Thyroid gland (tissue), 4 donors: Measurements from ENCODE around the gene IFI27L1.

Experiments
- POLR2A ChIP-seq, 2 donors: fragments of 450-650 bp; IDR thresholded peaks; one replicate each; pipeline ENCODE4 v1.6.1; 2017; ENCODE audit warnings: antibody characterized with exemption in 2 of 2, mild to moderate bottlenecking in 2 of 2, moderate library complexity in 1 of 2
- TF ChIP-seq, protein P1 (sequence below), 6 experiments: fragments of 200-600 bp in 3 of 6; fragments of 450-650 bp in 3 of 6; sonication (generic) in 3 of 6; IDR thresholded peaks; one replicate each; pipeline ENCODE4 v1.5.1; 2016 to 2019; ENCODE audit warnings: antibody characterized with exemption in 6 of 6, mild to moderate bottlenecking in 2 of 6, inconsistent platforms in 1 of 6, moderate library complexity in 1 of 6

DNA sequence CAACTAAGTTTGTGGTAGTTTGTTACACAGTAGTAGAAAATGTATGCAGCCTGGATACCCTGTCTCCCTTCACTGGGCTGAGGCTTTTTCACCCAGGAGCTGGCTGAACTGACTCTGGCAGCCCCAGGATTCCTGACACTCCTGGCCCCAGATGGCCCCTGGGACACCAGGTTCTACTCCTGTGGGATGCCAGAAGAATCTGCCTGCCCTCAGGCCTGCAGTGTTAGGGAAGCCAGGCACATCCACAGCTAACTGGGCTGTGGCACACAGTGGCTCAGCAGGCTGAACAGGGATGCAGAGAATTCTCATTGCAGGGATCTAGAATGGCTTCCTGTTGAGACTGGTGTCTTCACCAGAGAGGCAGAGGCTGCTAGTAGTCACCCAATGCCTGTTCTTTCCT is 38.0 kb downstream of the IFI27L1 start:
- TF ChIP-seq, protein P1, sequence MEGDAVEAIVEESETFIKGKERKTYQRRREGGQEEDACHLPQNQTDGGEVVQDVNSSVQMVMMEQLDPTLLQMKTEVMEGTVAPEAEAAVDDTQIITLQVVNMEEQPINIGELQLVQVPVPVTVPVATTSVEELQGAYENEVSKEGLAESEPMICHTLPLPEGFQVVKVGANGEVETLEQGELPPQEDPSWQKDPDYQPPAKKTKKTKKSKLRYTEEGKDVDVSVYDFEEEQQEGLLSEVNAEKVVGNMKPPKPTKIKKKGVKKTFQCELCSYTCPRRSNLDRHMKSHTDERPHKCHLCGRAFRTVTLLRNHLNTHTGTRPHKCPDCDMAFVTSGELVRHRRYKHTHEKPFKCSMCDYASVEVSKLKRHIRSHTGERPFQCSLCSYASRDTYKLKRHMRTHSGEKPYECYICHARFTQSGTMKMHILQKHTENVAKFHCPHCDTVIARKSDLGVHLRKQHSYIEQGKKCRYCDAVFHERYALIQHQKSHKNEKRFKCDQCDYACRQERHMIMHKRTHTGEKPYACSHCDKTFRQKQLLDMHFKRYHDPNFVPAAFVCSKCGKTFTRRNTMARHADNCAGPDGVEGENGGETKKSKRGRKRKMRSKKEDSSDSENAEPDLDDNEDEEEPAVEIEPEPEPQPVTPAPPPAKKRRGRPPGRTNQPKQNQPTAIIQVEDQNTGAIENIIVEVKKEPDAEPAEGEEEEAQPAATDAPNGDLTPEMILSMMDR (IDR thresholded peaks at IDR 0.05), result no peak
- TF ChIP-seq POLR2A (IDR thresholded peaks at IDR 0.05), result no peak
